GM12874 (cell line): Measurements from ENCODE around the gene DDX27.

Experiments used
- TF ChIP-seq, protein P1 (sequence below): IDR thresholded peaks from 2 replicates; pipeline ENCODE4 v1.5.1; 2011; ENCODE audit warnings: low read depth, mild to moderate bottlenecking, control low read depth, low read length, moderate library complexity; ENCODE audit not compliant: insufficient read depth

DDX27 gene

DNA sequence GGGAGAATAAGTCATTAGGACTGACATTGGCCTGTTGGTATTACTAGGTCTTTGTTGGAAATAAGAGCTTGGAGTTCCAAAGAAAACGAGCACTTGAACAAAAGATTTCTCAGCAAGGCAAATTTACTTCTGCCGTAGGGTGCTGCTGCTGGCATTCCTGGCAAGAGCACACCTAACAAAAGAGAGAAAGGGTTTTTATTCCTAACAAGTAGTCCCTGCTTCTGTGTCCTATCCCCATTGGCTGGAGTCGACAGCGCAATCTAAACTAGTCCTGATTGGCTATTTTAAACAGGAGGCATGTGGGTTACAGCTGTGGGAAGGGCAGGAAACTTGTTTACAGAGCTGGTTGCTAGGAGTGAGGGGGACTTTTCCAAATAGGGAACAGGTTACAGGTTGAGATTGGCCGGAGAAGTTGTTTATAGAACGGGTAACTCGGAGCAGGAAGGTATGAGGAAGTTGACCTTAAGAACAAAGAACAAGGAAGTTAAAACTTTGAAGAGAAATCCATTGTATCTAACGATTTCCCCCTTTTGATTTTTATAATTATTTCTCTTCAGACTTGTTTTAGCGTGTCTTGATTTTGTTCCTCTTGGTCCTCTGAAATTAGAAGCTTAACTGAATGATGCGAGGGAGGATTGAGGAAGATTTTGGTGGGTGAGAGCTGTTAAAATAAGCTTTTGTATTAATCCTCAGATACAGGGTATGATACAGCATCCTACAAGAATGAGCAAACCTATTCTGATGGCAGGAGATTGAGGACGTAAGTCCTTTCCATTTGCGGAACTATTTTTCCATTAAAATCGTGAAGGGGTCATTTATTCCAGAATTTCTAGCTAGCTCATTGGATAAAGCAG, 62.1 kb downstream of the DDX27 start:
- TF ChIP-seq, protein P1, sequence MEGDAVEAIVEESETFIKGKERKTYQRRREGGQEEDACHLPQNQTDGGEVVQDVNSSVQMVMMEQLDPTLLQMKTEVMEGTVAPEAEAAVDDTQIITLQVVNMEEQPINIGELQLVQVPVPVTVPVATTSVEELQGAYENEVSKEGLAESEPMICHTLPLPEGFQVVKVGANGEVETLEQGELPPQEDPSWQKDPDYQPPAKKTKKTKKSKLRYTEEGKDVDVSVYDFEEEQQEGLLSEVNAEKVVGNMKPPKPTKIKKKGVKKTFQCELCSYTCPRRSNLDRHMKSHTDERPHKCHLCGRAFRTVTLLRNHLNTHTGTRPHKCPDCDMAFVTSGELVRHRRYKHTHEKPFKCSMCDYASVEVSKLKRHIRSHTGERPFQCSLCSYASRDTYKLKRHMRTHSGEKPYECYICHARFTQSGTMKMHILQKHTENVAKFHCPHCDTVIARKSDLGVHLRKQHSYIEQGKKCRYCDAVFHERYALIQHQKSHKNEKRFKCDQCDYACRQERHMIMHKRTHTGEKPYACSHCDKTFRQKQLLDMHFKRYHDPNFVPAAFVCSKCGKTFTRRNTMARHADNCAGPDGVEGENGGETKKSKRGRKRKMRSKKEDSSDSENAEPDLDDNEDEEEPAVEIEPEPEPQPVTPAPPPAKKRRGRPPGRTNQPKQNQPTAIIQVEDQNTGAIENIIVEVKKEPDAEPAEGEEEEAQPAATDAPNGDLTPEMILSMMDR: no peak

DNA sequence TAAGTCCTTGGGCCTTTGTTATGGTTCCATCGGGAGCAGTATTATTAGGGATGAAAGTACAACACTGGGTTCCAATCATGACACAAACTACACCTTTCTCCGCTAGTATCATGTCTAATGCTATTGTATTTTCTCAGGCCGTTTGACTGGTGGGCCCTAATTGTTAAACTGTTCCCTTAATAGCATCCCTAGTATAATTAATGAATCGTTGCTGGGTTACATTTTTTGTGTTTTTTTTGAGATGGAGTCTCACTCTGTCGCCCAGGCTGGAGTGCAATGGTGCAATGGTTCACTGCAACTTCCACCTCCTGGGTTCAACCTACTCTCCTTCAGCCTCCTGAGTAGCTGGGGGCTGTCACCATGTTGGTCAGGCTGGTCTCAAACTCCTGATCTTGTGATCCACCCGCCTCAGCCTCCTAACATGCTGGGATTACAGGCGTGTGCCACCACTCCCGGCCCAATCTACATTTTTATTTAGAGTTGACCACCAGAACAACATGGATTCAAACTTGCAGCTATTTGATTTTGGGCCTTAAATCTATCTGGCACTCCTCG, 62.8 kb downstream of the DDX27 start:
- TF ChIP-seq, protein P1: no peak

DNA sequence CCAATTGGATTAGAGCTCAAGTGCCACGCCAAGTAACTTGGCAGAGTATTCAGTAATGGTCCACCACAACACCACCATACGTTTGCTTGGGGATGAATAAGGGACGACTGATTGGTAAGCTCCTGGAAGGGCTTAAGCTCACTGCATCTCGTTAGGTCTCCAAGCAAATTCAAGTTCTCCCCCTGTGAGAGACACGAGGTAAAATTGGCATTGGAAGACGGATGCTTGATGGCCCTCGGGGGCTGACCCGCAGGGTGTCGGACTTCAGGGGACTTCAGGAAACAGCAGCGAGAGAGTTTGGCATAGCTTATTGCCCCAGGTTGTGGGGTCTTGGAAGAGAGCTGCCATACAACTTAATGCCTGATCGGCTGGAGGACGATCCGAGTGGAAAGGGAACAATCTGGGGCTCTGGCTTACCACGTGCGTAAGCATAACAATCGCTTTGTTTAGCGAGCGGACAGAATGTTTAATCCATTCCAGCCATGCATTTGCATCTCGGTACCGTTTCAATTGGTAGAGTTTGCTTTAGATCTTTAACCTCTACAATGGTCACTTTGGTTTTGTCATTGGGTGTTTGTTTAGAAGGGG, 63.5 kb downstream of the DDX27 start:
- TF ChIP-seq, protein P1: no peak

DNA sequence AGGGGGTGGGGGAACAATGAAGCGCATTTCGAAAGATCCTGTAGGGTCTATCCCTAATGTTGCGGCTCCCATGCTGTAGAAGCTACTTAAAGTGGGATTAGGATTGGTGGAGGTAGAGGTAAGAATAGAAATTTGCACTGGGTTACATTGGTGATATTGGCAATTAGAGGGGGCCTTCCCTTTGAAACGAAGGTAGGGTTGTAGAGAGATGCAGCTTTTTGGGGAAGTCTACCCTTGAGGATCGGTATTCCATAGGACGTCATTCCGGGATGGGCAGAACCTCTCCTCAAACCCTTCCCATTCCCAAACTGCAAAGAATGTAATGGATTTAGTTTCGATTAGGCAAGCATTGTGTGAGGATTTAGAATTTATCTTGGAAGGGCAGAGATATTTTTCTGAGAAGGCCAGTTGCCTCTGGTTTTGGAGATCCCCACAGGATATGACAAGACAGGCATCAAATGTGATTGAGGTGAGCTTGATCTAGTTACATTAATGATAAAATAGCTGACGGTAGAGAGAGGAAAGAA, 64.0 kb downstream of the DDX27 start:
- TF ChIP-seq, protein P1: no peak

DNA sequence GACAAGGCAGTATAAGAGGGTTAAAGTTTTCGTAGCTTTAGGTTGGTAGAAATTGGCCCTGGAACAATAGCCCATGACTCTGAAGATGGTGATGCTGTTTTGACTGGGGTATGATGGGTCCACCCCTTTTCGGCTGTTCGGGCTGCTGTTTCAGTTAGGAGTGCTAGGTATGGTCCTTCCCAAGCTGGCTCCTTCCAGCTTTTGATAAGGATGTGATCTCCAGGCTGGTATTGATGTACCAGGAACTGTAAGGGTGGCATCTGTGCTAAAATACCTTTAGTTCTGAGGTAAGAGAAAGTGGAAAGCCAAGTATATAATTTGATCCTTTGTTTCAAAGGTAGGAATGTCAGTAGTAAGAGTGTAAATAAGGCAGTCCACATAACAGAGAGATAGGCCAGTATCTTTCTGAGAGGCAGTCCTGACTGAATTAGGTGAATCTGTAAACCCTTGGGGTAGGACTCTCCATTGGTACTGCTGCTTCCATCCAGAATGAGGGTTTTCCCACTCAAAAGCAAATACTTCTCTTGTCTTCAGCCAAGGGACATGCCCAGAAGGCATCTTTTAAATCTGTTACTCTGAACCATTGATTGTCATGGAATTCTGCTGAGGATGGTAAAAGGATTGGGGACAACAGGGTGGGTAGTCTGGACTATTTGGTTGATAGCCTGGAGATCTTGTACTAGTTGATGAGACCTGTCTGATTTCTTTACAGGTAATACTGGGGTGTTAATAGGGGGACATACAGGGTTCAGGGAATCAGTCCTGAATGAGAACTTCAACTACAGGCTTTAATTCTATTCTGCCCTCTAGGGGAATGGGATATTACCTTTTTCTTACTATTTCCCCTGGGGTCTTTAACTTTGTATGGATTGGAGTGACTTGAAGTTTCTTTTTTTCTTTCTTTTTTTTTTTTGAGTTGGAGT, 64.7 kb downstream of the DDX27 start:
- TF ChIP-seq, protein P1: no peak

DNA sequence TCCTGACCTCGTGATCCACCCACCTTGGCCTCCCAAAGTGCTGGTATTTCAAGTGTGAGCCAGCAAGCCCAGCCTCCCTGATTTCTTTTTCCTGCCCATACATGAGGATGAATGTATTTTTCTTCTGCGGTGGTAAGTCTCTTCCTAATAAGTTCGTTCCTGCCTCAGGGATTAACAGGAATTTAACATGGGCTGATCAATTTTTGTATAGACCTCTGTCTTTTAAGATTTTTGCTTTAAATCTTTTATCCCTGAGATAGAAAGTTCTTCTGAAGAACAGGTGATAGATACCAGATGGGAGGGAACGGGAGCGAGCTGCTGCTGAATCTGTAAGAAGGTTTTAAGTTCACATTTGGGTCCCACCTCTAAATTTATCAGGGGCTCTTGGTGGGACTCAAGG, 65.6 kb downstream of the DDX27 start:
- TF ChIP-seq, protein P1: no peak
